Measurements from ENCODE around the gene CFAP52.

The CFAP52 gene

GRCh38 chr17:9677411-9677810, 101.0 kb downstream of the CFAP52 start:
- Histone ChIP-seq H2AFZ (ENCODE audit: low read depth, low read length) (no peak overlapping the region), H3K27me3 (ENCODE audit: insufficient read depth, low read length, poor library complexity) (peaks cover 4% of the 10 kb centered on the region), H3K9ac (ENCODE audit: low read depth, low read length) (no peak overlapping the region), H3K4me2 (ENCODE audit: insufficient read depth, low read length) (no peak overlapping the region), H3K9me3 (ENCODE audit: insufficient read depth, low read length, severe bottlenecking) (peaks cover 13% of the 10 kb centered on the region), H4K20me1 (ENCODE audit: insufficient read depth, low read length) (no peaks in the 10 kb centered on the region), H3K27ac (ENCODE audit: low read length) (no peak overlapping the region), H3K4me1 (ENCODE audit: insufficient read depth, low read length) (no peaks in the 10 kb centered on the region), H3K4me3 (ENCODE audit: low read depth in 1 of 2, low read length in 2 of 2) (no peak overlapping the region), H3K36me3 (ENCODE audit: insufficient read depth, low read length) (no peaks in the 10 kb centered on the region), H3K79me2 (ENCODE audit: insufficient read depth, low read length) (no peaks in the 10 kb centered on the region)
- ATAC-seq (ENCODE audit: insufficient read depth, low read depth), result no peak
- no peak for DNase-seq
- TF ChIP-seq EZH2 (IDR thresholded peaks at IDR 0.05; ENCODE audit: borderline replicate concordance, low read depth, low read length, severe bottlenecking) (no peak), CTCF (IDR thresholded peaks at IDR 0.05; ENCODE audit: borderline replicate concordance, extremely low read depth, low read length, poor library complexity, severe bottlenecking) (no peak)

GRCh38 chr17:9677896-9678295, 101.5 kb downstream of the CFAP52 start:
- no peak overlapping the region for H3K27ac ChIP-seq (ENCODE audit: low read length)
- DNase-seq (no peak), ATAC-seq (ENCODE audit: insufficient read depth, low read depth) (no peak)
- no peak overlapping the region for H3K9ac ChIP-seq (ENCODE audit: low read depth, low read length)
- H4K20me1 ChIP-seq (ENCODE audit: insufficient read depth, low read length), result no peaks in the 10 kb centered on the region
- H3K79me2 ChIP-seq (ENCODE audit: insufficient read depth, low read length), result no peaks in the 10 kb centered on the region
- H3K36me3 ChIP-seq (ENCODE audit: insufficient read depth, low read length), result no peaks in the 10 kb centered on the region
- no peak overlapping the region for H3K4me2 ChIP-seq (ENCODE audit: insufficient read depth, low read length)
- no peak for TF ChIP-seq CTCF (IDR thresholded peaks at IDR 0.05; ENCODE audit: borderline replicate concordance, extremely low read depth, low read length, poor library complexity, severe bottlenecking)
- TF ChIP-seq EZH2 (IDR thresholded peaks at IDR 0.05; ENCODE audit: borderline replicate concordance, low read depth, low read length, severe bottlenecking), result no peak
- H3K27me3 ChIP-seq (ENCODE audit: insufficient read depth, low read length, poor library complexity), result peaks cover 4% of the 10 kb centered on the region
- H3K4me1 ChIP-seq (ENCODE audit: insufficient read depth, low read length), result no peaks in the 10 kb centered on the region
- H2AFZ ChIP-seq (ENCODE audit: low read depth, low read length), result no peak overlapping the region
- H3K9me3 ChIP-seq (ENCODE audit: insufficient read depth, low read length, severe bottlenecking), result peaks cover 13% of the 10 kb centered on the region
- no peak overlapping the region for H3K4me3 ChIP-seq (ENCODE audit: low read depth in 1 of 2, low read length in 2 of 2)

- Histone ChIP-seq H3K9me3 (ENCODE audit: insufficient read depth, low read length, severe bottlenecking) (peaks cover 7% of the 10 kb centered on the region), H3K27me3 (ENCODE audit: insufficient read depth, low read length, poor library complexity) (no peaks in the 10 kb centered on the region), H4K20me1 (ENCODE audit: insufficient read depth, low read length) (no peaks in the 10 kb centered on the region), H3K4me3 (ENCODE audit: low read depth in 1 of 2, low read length in 2 of 2) (no peak overlapping the region), H3K4me2 (ENCODE audit: insufficient read depth, low read length) (no peak overlapping the region), H3K79me2 (ENCODE audit: insufficient read depth, low read length) (no peaks in the 10 kb centered on the region), H3K4me1 (ENCODE audit: insufficient read depth, low read length) (no peaks in the 10 kb centered on the region), H2AFZ (ENCODE audit: low read depth, low read length) (no peak overlapping the region), H3K9ac (ENCODE audit: low read depth, low read length) (no peak overlapping the region), H3K36me3 (ENCODE audit: insufficient read depth, low read length) (no peaks in the 10 kb centered on the region), H3K27ac (ENCODE audit: low read length) (no peak overlapping the region)
- DNase-seq (no peak), ATAC-seq (ENCODE audit: insufficient read depth, low read depth) (no peak)
- TF ChIP-seq CTCF (IDR thresholded peaks at IDR 0.05; ENCODE audit: borderline replicate concordance, extremely low read depth, low read length, poor library complexity, severe bottlenecking) (no peak), EZH2 (IDR thresholded peaks at IDR 0.05; ENCODE audit: borderline replicate concordance, low read depth, low read length, severe bottlenecking) (no peak)
Measured at GRCh38 chr17:9684955-9685621, 108.6 kb downstream of the CFAP52 start.
